IMR-90 (cell line): ENCODE results near the gene TMEM158. TPM values are rescaled to one million over a fixed set of nuclear protein-coding genes. Genes with fewer than 3 reads are reported as not detected.

Source experiments
- ATAC-seq: fragments of 200-7000 bp; cut with Tn5 transposase; 2 replicates; pipeline ENCODE4 v1.9.1; 2020; ENCODE audit warnings: low read depth, mild to moderate bottlenecking, moderate library complexity
- BruUV-seq: library from RNA; stranded (reverse); fragments of 400-500 nt; replicated peaks from 2 replicates; lab custom pipeline; 2021; lab: Mats Ljungman, UMichigan
- CTCF ChIA-PET: fragments of 300-600 bp; formaldehyde crosslinking; extraction: SDS; loops from one replicate; lab custom pipeline; 2021; ENCODE audit warnings: antibody characterized with exemption; lab: Yijun Ruan, JAX
- POLR2A ChIA-PET: fragments of 300-600 bp; sonication (Branson Sonifier 250); formaldehyde crosslinking; loops from one replicate; lab custom pipeline; 2022; ENCODE audit warnings: antibody characterized with exemption; ENCODE audit not compliant: unreplicated experiment; lab: Charles Lee
- DNase-seq: peaks from one replicate; pipeline ENCODE4 v3.0.0; 2013
- H2AFZ ChIP-seq: replicated peaks from 2 replicates; pipeline ENCODE3; 2013; ENCODE audit warnings: low read length, mild to moderate bottlenecking; ENCODE audit not compliant: poor library complexity
- H2AK5ac ChIP-seq: 2 replicates; pipeline ENCODE4 v1.6.1; 2013; ENCODE audit warnings: low read depth, low read length, inconsistent platforms
- H2AK9ac ChIP-seq: replicated peaks from 2 replicates; pipeline ENCODE3; 2013; ENCODE audit warnings: mild to moderate bottlenecking, low read depth, low read length, moderate library complexity; ENCODE audit not compliant: poor library complexity
- H2BK120ac ChIP-seq: 2 replicates; pipeline ENCODE4 v1.6.1; 2013; ENCODE audit warnings: low read depth, low read length, inconsistent platforms
- H2BK15ac ChIP-seq: 3 replicates; pipeline ENCODE4 v1.6.1; 2013; ENCODE audit warnings: low read depth, low read length, inconsistent platforms
- H2BK20ac ChIP-seq: 2 replicates; pipeline ENCODE4 v1.6.1; 2013; ENCODE audit warnings: low read depth, mild to moderate bottlenecking, inconsistent platforms, low read length, moderate library complexity
- H2BK5ac ChIP-seq: 2 replicates; pipeline ENCODE4 v1.6.1; 2013; ENCODE audit warnings: mild to moderate bottlenecking, low read depth, low read length, inconsistent platforms; ENCODE audit not compliant: poor library complexity, severe bottlenecking
- H3K14ac ChIP-seq: replicated peaks from 2 replicates; pipeline ENCODE4 v1.6.1; 2013; ENCODE audit warnings: low read depth, low read length, inconsistent platforms
- H3K18ac ChIP-seq: 2 replicates; pipeline ENCODE4 v1.6.1; 2013; ENCODE audit warnings: low read depth, low read length, control low read depth
- H3K23ac ChIP-seq: 2 replicates; pipeline ENCODE4 v1.6.1; 2013; ENCODE audit warnings: low read depth, low read length, inconsistent platforms
- H3K27ac ChIP-seq: 2 replicates; pipeline ENCODE4 v1.5.1; 2013; ENCODE audit warnings: mild to moderate bottlenecking, control low read depth, low read length; ENCODE audit not compliant: insufficient read depth
- H3K27me3 ChIP-seq: 2 replicates; pipeline ENCODE4 v1.6.1; 2013; ENCODE audit warnings: low read length; ENCODE audit not compliant: control insufficient read depth, insufficient read depth
- H3K36me3 ChIP-seq: 2 replicates; pipeline ENCODE4 v1.6.1; 2013; ENCODE audit warnings: low read length, mixed read lengths; ENCODE audit not compliant: control insufficient read depth, insufficient read depth
- H3K4ac ChIP-seq: 2 replicates; pipeline ENCODE4 v1.6.1; 2013; ENCODE audit warnings: low read depth, low read length, inconsistent platforms
- H3K4me1 ChIP-seq: 2 replicates; pipeline ENCODE4 v1.6.1; 2013; ENCODE audit warnings: low read length, mixed read lengths; ENCODE audit not compliant: control insufficient read depth, insufficient read depth
- H3K4me2 ChIP-seq: 2 replicates; pipeline ENCODE4 v1.6.1; 2013; ENCODE audit warnings: low read depth, mild to moderate bottlenecking, control low read depth, low read length, moderate library complexity
- H3K4me3 ChIP-seq: 2 replicates; pipeline ENCODE4 v1.5.1; 2013; ENCODE audit warnings: low read depth, mild to moderate bottlenecking, control low read depth, low read length, moderate library complexity; ENCODE audit not compliant: insufficient read depth
- H3K56ac ChIP-seq: 2 replicates; pipeline ENCODE4 v1.6.1; 2013; ENCODE audit warnings: low read length, inconsistent platforms; ENCODE audit not compliant: insufficient read depth; ENCODE audit errors: extremely low read depth
- H3K79me1 ChIP-seq, 2 experiments: 2 replicates each; pipeline ENCODE4 v1.6.1; 2013; ENCODE audit warnings: low read length in 2 of 2, inconsistent platforms in 1 of 2, low read depth in 1 of 2
- H3K9ac ChIP-seq: 2 replicates; pipeline ENCODE4 v1.6.1; 2013; ENCODE audit warnings: low read depth, low read length, control low read depth
- H3K9me1 ChIP-seq: 2 replicates; pipeline ENCODE4 v1.6.1; 2013; ENCODE audit warnings: low read length, inconsistent platforms; ENCODE audit not compliant: insufficient read depth
- H3K9me3 ChIP-seq: 2 replicates; pipeline ENCODE4 v1.6.1; 2013; ENCODE audit warnings: low read length; ENCODE audit not compliant: control insufficient read depth, insufficient read depth
- H4K20me1 ChIP-seq: 2 replicates; pipeline ENCODE4 v1.6.1; 2013; ENCODE audit warnings: low read length, inconsistent platforms; ENCODE audit not compliant: insufficient read depth
- H4K5ac ChIP-seq: 2 replicates; pipeline ENCODE4 v1.6.1; 2013; ENCODE audit warnings: mild to moderate bottlenecking, low read depth, low read length, control low read depth
- H4K8ac ChIP-seq, 2 experiments: 2 replicates each; pipeline ENCODE4 v1.6.1; 2013; ENCODE audit warnings: low read depth in 2 of 2, low read length in 2 of 2, control low read depth in 1 of 2, inconsistent platforms in 1 of 2
- H4K91ac ChIP-seq: 2 replicates; pipeline ENCODE4 v1.6.1; 2013; ENCODE audit warnings: low read depth, low read length, inconsistent platforms; ENCODE audit not compliant: insufficient read depth
- BHLHE40 ChIP-seq: fragments of 150-350 bp; IDR thresholded peaks from 2 replicates; pipeline ENCODE4 v1.6.1; 2016; ENCODE audit warnings: mild to moderate bottlenecking, low read depth, low read length
- CEBPB ChIP-seq: IDR thresholded peaks from 2 replicates; pipeline ENCODE4 v1.6.1; 2012; ENCODE audit warnings: low read depth, low read length, improper control_type of control experiment
- CHD1 ChIP-seq: IDR thresholded peaks from 2 replicates; pipeline ENCODE4 v1.6.1; 2012; ENCODE audit warnings: low read depth, low read length, improper control_type of control experiment
- ELK1 ChIP-seq: fragments of 150-350 bp; IDR thresholded peaks from 2 replicates; pipeline ENCODE4 v1.6.1; 2016; ENCODE audit warnings: low read depth, mild to moderate bottlenecking, low read length, moderate library complexity, borderline replicate concordance
- FOS ChIP-seq: fragments of 150-350 bp; IDR thresholded peaks from 2 replicates; pipeline ENCODE4 v1.6.1; 2016; ENCODE audit warnings: low read depth, low read length
- MAFK ChIP-seq: IDR thresholded peaks from 2 replicates; pipeline ENCODE4 v1.6.1; 2012; ENCODE audit warnings: low read depth, low read length, improper control_type of control experiment
- MAZ ChIP-seq: IDR thresholded peaks from 2 replicates; pipeline ENCODE4 v1.6.1; 2012; ENCODE audit warnings: low read depth, mild to moderate bottlenecking, low read length, improper control_type of control experiment, moderate library complexity, borderline replicate concordance
- MXI1 ChIP-seq: IDR thresholded peaks from 2 replicates; pipeline ENCODE4 v1.6.1; 2012; ENCODE audit warnings: low read depth, mild to moderate bottlenecking, low read length, moderate library complexity, borderline replicate concordance
- NFE2L2 ChIP-seq: fragments of 150-350 bp; IDR thresholded peaks from 2 replicates; pipeline ENCODE4 v1.6.1; 2016; ENCODE audit warnings: low read depth, mild to moderate bottlenecking, low read length
- POLR2A ChIP-seq: IDR thresholded peaks from 2 replicates; pipeline ENCODE4 v1.6.1; 2012; ENCODE audit warnings: mild to moderate bottlenecking, low read depth, low read length
- RAD21 ChIP-seq: IDR thresholded peaks from 2 replicates; pipeline ENCODE4 v1.6.1; 2012; ENCODE audit warnings: low read length, improper control_type of control experiment
- RCOR1 ChIP-seq: IDR thresholded peaks from 2 replicates; pipeline ENCODE4 v1.6.1; 2012; ENCODE audit warnings: mild to moderate bottlenecking, low read length, improper control_type of control experiment; ENCODE audit not compliant: insufficient replicate concordance
- RFX5 ChIP-seq: IDR thresholded peaks from 2 replicates; pipeline ENCODE4 v1.8.0; 2012; ENCODE audit warnings: low read depth, mild to moderate bottlenecking, low read length, moderate library complexity
- SMC3 ChIP-seq: fragments of 150-350 bp; IDR thresholded peaks from 2 replicates; pipeline ENCODE4 v1.6.1; 2016; ENCODE audit warnings: low read depth, mild to moderate bottlenecking, antibody characterized with exemption, low read length, moderate library complexity
- USF2 ChIP-seq: fragments of 150-350 bp; IDR thresholded peaks from 2 replicates; pipeline ENCODE4 v1.6.1; 2017; ENCODE audit warnings: mild to moderate bottlenecking, antibody characterized with exemption, low read length, low read depth
- WGBS, 2 experiments: methylation state at CpG; one replicate each; pipeline versions ENCODE4 v1.1.5 to v1.1.7; 2013; ENCODE audit warnings: missing lambda C conversion rate in 2 of 2; ENCODE audit not compliant: insufficient read length in 1 of 2; ENCODE audit errors: extremely low coverage in 2 of 2; 5-methylcytosine and 5-hydroxymethylcytosine counted together
- dilution Hi-C: fragments of 300-500 bp; cut with HindIII; formaldehyde crosslinking; loops from one replicate; pipeline ENCODE4 v1.14.3; 2018; ENCODE audit warnings: low sequenced_read_pairs; ENCODE audit not compliant: unreplicated experiment
- in situ Hi-C: fragments of 300-500 bp; cut with MboI; formaldehyde crosslinking; loops from 3 replicates; pipeline ENCODE4 v1.14.3; 2019; ENCODE audit warnings: low sequenced_read_pairs, inconsistent platforms, mixed read lengths
- intact Hi-C: fragments of 100-400 bp; cut with micrococcal nuclease; formaldehyde crosslinking; loops from 2 replicates; pipeline ENCODE4 v1.10.0; 2022
- polyA plus RNA-seq, 3 experiments: library from polyadenylated mRNA; depleted of rRNA; stranded (reverse); fragments of >200 nt; gene quantifications; 2 replicates each; pipeline ENCODE4 v1.2.3, GENCODE V29; 2012; ENCODE audit warnings: low replicate concordance in 1 of 3
- total RNA-seq: library from RNA; depleted of rRNA; stranded (reverse); fragments of >200 nt; gene quantifications from 2 replicates; pipeline ENCODE4 v1.2.3, GENCODE V29; 2012
- TF ChIP-seq, protein P1 (sequence below): conservative IDR thresholded peaks from 2 replicates; pipeline ENCODE4 v1.5.1; 2012; ENCODE audit warnings: mild to moderate bottlenecking, low read depth, low read length, improper control_type of control experiment

Gene TMEM158
- total and polyA plus RNA-seq, 2 of the 4 experiments (the other 2 are of a cell fraction): 1.6 to 16.4 TPM

- Histone ChIP-seq H3K56ac (no peak overlapping the region), H4K91ac (peak overlapping the region; percentile 33; the same call in 1 of the 2 replicates), H4K5ac (no peak overlapping the region), H3K18ac (no peak overlapping the region), H2BK120ac (peak overlapping the region; percentile 27; the same call in 1 of the 2 replicates), H2BK20ac (no peak overlapping the region), H3K36me3 (no peaks in the 10 kb centered on the region), H3K14ac (no peak overlapping the region), H3K4me3 (no peak overlapping the region), H3K23ac (no peak overlapping the region), H3K27me3 (no peaks in the 10 kb centered on the region), H2BK5ac (no peak overlapping the region), H2AK5ac (0 out of 2 replicates have a peak overlapping the region, but pooled peaks have one; percentile 36), H2BK15ac (no peak overlapping the region), H3K27ac (no peak overlapping the region), H2AK9ac (no peak overlapping the region), H3K4ac (0 out of 2 replicates have a peak overlapping the region, but pooled peaks have one; percentile 16), H3K4me1 (no peaks in the 10 kb centered on the region), H4K20me1 (no peaks in the 10 kb centered on the region), H4K8ac (no peak overlapping the region), H2AFZ (no peak overlapping the region), H3K9me3 (no peaks in the 10 kb centered on the region), H3K9me1 (0 out of 2 replicates have a peak, but pooled peaks cover 3% of the 10 kb centered on the region), H3K9ac (no peak overlapping the region), H3K79me1 (no peaks in the 10 kb centered on the region), H3K4me2 (no peak overlapping the region)
- ChIA-PET CTCF (no interaction called here), POLR2A (no interaction called here)
- ATAC-seq (no peak), DNase-seq (no peak)
- in situ Hi-C loops: no loop called here
- no CpG with 5 or more reads among the region's 4 CpGs for WGBS, 2 experiments
- TF ChIP-seq FOS: no peak
- no peak for TF ChIP-seq MAFK
- TF ChIP-seq POLR2A: no peak
- TF ChIP-seq, protein P1, sequence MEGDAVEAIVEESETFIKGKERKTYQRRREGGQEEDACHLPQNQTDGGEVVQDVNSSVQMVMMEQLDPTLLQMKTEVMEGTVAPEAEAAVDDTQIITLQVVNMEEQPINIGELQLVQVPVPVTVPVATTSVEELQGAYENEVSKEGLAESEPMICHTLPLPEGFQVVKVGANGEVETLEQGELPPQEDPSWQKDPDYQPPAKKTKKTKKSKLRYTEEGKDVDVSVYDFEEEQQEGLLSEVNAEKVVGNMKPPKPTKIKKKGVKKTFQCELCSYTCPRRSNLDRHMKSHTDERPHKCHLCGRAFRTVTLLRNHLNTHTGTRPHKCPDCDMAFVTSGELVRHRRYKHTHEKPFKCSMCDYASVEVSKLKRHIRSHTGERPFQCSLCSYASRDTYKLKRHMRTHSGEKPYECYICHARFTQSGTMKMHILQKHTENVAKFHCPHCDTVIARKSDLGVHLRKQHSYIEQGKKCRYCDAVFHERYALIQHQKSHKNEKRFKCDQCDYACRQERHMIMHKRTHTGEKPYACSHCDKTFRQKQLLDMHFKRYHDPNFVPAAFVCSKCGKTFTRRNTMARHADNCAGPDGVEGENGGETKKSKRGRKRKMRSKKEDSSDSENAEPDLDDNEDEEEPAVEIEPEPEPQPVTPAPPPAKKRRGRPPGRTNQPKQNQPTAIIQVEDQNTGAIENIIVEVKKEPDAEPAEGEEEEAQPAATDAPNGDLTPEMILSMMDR: no peak
- TF ChIP-seq RFX5: no peak
- TF ChIP-seq MAZ: no peak
- no peak for TF ChIP-seq CEBPB
- no peak for TF ChIP-seq BHLHE40
- no peak for TF ChIP-seq RAD21
- no peak for TF ChIP-seq RCOR1
- TF ChIP-seq USF2: no peak
- TF ChIP-seq MXI1: no peak
- no peak for TF ChIP-seq ELK1
- no peak for TF ChIP-seq NFE2L2
- TF ChIP-seq SMC3: no peak
- TF ChIP-seq CHD1: no peak
- intact Hi-C loops: no loop called here
- dilution Hi-C loops: no loop called here
- no TSS peak for BruUV-seq
Measured at GRCh38 chr3:45191424-45191823, 34.7 kb downstream of the TMEM158 start.
